GM21526 (cell line): ENCODE data around the gene POLD3.
"Not testable (repeated sequence)": the region's sequence is repeated elsewhere in the genome, so short reads cannot be mapped to it uniquely, and the experiment has no call there.

Experiments used
- ATAC-seq: cut with Tn5 transposase; IDR thresholded peaks from one replicate; pipeline ENCODE4 v1.9.1; 2021; ENCODE audit warnings: moderate library complexity; ENCODE audit not compliant: unreplicated experiment, low FRiP score

The POLD3 gene

DNA sequence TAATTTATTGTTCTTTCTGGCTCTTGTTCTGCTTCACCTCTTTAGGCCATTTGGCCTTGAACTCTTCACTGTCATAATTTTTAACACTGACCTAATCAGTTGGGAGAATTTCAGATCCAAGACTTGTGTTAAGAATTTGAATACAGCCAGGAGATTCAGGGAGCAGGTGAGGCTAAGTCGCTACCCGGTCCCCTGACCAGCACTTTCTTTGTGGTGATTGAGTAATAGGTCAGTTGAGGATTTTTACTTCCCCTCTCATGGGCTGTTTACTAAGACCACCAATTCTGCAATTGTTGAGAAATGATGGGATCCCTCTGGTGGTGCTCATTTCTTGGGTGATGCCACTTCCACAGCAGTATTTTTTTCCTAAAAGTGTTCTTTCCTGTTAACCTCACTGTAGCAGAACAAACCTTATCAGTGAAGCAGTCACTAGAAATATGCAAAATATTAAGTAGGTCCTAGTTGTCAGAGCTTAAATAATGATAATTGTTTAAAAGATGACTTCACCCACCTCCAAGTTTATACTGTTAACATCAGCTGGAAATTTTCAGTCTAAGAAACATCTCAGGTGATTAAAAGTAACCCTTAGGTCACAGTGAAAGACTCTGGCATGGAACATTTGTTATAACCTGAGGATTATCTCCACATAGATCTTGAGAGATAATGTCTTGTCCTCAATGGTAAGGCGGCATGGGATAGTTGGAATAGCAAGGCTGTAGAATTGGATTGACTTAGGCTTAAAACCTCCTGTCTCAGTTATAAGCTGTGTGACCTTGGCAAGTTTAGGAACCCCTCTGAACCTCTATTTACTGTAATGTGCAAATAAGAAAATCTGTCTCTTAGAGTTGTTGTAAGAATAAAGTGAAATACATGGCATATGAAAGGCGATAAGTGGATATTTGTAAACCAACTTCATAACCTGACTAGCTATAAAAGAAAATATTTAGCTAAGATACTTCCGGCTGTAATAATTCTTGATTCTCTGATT lies 41.3 kb downstream of the POLD3 start:
- ATAC-seq = no peak

DNA sequence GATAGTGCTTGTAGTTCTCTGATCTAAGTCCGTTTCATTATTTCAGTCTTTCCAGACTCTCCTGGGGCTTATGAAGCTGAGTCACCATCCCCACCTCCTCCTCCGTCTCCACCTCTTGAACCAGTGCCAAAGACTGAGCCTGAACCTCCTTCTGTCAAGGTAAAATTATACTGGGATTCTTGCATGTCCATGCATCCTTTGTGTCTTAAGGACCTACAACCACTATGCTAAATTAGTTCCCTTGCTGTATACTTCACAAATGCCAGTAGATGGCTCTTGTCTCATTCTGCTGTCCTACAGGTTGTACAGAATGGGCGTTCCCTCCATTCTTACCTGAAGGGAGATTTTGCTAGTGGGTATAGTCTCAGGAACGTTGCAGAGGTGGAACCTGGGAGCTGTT lies 42.2 kb downstream of the POLD3 start:
- ATAC-seq = no peak

DNA sequence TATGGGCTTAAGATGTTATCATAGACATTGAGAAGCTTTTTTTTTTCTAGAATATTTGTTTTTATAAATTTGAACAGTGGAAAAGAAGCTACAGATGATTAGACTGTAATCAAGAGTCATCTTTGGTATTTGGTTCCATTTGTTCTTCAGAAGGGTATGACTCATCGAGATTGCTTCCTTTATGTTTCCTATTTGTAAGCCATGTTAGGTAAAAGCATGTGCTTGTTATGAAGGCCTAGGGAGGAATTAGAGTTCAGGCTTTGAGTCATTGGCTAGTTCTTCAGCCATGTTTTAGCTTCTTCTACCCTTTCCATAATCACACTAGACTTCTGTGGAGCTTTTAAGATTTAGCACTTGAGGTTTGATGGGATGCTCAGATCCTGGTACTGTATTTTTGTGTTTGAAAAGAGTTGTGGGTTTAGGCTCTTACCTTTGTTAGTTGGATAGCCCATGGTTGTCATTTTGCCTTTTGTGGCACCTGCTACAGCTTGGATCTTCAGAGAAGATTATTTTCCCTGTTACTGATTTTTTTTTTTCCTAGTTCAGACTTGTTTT lies 44.3 kb downstream of the POLD3 start:
- ATAC-seq = no peak

DNA sequence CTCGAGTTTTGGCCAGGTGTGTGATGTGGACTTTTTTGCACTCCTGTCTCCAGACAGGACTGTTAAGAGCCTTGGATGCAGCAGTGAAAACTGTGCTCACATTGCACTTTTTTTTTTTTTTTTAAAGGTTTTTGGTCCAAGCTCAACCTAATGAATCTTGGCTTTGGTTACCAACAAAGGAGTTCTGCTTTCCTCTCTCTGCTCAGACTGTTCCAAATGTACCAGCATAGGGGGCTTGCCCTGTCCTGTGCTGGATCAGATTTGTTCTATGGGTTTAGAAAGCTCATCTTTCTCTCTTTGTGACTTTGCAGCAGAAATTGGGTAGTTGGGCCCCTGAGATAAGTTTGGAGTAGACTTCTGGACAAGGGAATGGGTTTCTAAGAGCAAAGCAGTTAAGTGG lies 45.3 kb downstream of the POLD3 start:
- ATAC-seq = no peak

DNA sequence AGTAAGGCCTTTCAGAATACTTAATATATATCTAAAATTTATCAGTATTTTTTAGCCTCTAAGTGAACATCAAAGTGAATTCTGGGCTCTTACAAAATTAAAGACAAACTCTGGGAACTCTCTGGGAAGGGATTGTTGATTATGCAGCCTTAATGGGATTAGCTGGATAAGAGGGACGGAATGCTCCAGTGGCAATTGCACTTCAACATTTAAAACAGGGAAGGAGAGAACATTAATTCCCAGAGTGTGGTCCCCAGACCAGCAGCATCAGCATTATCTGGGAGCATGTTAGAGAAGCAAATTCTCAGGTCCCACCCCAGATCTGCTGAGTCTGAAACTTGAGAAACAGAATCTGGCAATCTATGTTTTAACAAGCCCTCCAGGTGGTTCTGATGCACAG lies 46.5 kb downstream of the POLD3 start:
- ATAC-seq = no peak

DNA sequence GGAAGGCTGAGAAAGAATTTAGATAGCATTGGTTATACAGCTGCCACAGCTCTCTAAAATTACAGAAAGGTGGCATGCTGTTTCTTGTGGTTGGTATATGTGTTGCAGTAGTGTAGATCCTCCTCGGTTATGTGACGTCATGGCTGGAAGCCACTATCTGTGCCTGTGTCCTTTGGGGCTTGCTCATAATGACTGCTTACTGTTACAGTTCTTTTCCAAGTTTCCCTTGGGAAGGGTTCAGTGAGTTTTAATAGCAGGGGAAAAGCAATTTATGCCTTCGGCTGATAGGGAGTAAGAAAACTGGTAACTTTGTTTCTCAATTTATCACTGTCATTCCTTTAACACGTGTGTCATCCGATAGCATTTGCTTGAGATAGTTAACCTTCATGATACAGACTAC lies 47.2 kb downstream of the POLD3 start:
- no peak for ATAC-seq

DNA sequence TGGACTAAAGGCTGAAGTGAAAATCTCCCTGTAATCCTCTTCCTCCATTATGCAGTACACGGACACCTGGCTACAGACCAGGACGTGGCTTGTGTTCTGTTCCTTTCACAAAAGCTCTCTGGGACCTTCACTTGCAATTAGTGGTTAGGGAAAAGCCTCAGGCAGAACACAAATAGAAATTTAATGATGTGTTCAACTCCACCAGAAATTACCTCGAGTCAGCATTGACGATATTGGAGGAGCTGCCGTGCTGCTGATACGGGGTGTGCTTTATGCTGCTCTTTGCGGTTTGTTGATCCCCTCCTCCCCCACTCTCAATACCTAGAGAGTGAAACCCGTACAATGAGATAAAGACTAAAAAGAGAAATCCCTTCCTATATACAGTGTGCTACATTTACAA lies 48.9 kb downstream of the POLD3 start:
- no peak for ATAC-seq

DNA sequence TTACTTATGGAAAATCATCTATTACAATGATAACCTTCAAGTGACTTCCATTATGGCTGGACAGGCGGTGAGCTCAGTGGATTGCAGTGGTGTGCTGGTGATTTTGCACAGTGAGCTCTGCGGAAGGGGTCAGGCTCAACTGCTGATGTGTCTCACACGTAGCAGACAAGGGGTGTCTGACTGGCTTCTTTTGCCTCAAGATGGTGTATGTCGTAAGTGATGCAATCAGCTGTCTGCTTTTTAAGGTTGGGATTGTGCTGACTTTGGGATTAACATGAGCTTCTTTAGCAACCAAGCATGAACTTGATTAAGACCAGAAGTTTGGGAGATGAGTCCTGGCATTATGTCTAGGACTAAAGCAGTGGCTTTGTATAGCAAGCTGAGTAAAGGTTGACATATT lies 49.5 kb downstream of the POLD3 start:
- ATAC-seq = no peak

DNA sequence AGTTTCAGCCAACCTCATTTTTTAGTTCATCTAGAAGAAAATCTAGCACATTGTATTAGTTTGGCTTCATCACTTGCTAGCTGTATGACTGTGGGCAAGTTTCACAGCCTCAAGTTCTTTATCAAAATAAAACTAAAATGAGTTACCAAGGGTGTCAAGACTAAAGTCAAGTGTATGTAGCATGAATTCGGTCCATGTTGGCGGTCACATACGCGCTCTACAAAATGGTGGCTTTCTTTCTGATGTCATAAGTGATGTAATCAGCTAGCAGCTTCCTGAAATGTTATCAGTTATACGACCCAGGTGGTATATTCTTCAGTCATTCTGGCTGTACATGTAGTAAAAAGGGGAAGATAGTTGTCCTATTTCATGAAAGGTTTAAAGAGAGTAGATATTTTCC lies 50.5 kb downstream of the POLD3 start:
- ATAC-seq = no peak

DNA sequence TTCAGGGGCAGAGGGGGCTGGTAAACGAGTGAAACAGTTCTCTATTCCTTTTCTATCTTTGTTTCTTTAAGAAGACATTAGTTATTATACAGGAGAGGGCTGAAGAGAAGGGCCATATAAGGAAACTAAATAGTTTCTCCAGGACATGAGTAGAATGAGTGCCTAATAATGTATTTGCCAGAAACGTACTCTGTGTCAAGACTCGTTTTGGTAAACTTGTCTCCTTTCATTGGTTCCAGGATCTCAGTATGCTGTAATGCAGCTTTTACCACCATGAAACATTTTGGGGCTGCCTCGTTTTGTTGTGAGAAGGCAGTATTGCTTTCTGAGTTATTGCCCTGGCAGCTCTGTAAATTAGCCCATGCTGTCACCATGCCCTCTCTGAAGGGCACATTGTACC lies 51.7 kb downstream of the POLD3 start:
- no peak for ATAC-seq

DNA sequence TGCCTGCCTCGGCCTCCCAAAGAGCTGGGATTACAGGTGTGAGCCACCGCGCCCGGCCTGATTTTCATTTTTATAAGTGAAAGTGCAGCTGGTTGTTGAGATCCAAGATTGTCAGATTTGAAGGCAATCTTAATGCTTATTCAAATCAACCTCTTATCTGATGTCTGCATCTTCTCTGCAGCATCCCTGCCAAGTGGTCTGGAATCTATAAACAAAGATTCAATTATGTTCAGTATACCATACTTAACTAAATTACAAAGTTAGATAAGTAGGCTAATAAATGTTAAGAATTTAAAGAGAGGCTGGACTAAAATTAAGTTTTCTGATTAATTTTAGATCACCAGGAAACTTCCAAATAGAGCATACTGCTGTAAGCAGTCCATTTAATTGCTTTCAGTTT lies 53.8 kb downstream of the POLD3 start:
- ATAC-seq = no peak

DNA sequence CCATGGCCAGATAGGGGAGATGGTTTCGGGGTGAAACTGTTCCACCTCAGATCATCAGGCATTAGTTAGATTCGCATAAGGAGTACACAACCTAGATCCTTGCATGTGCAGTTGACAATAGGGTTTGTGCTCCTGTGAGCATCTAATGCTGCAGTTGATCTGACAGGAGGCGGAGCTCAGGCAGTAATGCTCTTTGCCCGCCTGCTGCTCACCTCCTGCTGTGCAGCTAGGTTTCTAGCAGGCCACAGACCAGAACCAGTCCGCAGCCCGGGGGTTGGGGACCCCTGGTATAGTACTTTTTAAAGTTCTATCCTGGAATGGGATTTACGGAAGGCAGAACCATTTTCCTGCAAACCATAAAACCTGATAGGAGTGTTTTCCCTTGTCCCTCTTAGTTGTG lies 54.6 kb downstream of the POLD3 start:
- no peak for ATAC-seq

DNA sequence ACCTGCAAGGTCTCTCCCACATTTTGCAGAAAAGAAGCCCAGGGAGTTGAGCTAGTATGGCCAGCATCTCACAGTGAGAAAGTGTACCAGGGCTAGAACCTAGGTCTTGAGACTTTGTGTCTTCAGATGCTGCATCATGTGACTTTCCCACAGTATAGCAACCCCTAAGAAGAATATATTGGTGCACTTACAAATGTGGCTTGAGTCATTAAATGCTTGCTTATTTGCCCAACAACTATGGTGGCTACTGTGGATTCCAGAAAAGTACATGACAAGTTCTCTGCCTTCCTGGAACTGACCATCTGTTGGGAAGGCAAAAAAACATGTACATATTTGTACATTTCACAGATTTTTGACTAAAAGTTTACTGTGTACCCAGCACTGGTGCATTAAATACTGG lies 55.0 kb downstream of the POLD3 start:
- no peak for ATAC-seq

DNA sequence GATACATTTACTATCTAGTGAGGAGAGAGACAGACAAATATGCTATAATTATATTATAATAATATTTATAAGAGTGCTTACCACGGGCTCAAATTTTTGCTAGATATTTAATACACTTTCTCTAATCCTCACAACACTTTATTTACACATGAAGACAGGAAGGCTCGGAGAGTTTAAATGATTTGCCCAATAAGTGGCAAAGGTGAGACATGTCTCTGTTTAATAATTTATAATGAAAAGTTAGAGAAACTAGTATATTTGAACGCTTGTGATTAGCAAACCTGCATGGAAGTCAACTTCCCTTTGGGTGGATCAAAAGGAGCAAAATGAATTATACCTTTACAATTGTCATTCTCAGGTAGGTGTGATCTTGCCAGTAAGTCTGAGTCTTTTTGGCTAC lies 55.4 kb downstream of the POLD3 start:
- no peak for ATAC-seq

DNA sequence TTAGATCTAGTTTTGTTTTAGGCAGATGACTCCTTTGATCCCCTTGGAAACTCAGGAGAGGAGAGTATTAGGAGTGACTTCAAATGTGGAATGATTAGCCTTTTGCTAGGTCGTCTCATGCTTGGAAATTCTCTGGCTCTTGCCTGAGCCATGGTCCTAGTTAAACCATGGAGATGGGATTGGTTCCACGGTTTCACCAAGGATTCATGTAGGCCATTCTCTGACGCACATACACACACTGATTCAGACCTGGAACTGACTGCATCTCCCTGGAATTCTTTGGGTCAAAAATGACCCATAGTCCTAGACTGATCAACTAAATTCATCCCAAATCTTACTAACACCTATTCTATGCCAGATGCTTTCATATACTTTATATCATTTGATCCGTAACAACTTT lies 56.5 kb downstream of the POLD3 start:
- ATAC-seq = no peak

DNA sequence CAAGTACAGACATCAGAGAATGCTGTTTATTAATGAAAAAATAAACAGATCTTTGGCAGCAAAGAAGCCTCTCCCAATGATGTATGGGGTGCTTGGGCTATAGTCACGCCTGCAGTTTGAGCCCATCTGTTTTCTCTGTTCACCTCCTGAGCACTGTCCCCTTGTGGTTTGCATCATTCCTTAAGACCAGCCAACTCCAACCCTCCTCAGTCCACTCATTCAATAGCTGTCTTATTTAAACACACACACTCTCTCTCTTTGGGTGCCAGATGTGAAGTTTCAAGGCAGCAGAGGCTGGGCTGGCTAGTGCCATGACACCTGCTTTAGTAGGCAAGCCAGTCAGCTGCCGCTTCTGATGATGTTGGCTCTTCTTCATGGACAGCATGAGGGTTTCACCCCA lies 58.1 kb downstream of the POLD3 start:
- ATAC-seq = no peak

DNA sequence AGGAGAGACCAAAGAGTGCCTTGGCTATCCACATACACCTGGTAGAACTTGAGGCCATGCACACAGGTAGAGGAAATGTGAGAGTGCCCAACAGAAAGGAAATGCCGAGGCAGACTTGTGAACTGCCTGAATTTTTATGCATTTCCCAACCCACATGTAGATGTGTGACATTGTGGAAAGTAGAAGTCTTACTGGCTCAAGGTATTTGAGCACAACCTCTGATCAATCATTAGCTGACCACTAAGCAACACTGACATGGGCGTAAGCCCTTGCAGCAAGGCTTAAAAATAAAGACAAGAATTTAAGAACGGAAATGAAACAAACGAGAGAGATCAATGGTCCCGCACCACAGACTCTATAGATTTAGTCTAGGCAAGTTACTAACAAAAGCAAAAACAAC lies 62.6 kb downstream of the POLD3 start:
- no peak for ATAC-seq

DNA sequence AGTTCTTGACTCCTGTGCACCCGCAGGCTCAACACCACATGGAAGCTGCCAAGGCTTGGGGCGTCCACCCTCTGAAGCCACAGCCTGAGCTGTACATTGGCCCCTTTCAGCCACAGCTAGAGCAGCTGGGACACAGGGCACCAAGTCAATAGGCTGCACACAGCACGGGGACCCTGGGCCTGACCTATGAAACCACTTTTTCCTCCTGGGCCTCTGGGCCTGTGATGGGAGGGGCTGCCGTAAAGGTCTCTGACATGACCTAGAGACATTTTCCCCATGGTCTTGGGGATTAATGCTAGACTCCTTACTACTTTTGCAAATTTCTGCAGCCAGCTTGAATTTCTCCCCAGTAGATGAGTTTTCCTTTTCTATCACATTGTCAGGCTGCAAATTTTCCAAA lies 66.7 kb downstream of the POLD3 start:
- ATAC-seq = not testable (repeated sequence)

DNA sequence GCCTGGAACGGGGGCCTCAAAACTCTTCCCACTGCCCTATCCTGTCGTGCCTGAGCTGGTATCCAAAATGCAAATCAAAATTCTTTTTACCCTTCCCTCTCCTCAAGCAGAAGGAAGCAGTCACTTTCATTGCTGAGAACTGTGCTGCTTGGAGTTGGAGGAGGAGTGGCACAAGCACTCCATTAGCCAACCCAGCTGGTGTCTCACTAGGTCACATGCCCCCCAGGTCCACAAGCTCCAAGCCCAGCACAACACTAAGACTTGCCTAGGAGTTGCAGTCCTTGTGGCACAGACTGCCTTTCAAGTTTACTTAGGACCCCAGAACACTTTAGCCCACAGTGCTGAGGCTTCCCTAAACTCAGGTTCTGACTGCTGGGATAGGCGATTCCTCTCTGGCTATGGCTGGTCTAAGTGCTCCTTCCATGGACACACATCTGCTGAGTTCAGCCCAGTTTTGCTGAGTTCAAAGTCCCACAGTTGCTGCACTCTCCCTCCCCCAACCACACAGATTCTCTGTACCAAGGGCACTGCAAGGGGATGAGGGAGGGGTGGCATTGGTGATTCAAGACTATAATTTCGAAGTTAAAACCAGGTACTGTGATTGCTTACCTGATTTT lies 70.2 kb downstream of the POLD3 start:
- no peak for ATAC-seq

DNA sequence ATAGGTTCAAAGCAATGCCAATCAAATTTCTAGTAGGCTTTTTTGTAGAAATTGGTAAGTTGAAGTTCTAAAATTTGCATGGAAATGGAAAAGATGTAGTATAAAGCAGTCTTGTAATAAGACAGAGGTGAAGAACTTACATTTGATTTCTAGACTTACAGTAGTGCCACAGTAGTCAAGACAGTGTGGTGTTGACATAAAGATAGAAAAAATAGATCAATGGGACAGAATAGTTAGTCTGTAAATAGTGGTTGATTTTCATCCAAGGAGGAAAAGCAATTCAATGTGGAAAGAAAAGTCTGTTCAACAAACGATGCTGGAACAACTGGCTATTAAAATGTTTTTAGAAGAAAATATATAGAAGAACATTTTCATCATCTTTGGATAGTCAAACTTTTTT lies 70.9 kb downstream of the POLD3 start:
- no peak for ATAC-seq

DNA sequence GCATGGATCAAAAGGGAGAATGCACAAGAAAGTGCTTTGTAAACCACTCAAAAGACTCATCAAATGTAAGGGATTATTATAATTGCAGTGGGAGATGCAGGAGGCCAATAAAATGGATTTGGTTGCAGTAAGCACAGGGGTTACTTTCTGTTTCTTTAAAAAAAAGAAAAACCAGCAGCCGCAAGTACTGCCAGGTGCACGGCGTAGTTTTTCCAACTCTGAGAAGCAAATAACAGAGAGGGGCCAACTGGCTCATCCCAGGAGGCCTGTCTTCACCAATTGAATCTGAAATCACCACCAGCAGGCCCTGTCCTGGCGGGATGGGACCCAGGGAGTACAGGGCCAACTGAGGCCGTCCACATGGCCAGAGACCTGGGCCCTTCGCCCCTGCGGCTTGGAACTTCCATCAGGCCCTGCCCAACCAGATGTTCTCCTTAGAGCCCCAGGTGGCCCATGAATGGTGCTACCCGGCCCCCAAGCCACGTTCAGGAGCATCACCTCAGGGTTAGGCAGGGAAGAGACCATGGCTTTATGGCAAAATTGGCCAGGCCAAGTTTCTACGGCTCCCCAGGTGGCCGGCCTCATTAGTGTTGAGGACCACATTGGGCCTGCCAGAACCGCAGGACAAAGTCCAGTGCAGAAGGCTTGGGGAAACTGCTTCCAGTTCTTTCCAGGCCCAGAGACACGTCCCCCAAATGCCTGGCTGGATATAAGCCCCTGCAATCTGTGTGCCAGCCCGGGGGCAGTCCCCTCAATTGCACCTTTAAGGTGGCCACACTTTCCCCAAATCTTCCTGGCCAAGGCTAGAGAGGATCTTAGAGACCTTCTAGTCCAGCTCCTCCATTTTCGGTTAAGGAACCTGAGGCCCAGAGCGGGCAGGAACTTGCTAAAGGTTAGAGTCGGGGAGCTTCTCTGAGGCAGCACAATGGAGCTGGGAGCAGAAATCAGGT lies 77.1 kb downstream of the POLD3 start:
- ATAC-seq = no peak
